Hematopoietic multipotent progenitor cell treated with erythropoietin and hydrocortisone succinate and interleukin-3 and kit ligand, for 6 days (in vitro differentiated cells): Measurements from ENCODE around the gene PET100.

Experiments used
- DNase-seq: peaks from one replicate; pipeline ENCODE4 v3.0.0-alpha.2; 2015

Gene PET100

DNA sequence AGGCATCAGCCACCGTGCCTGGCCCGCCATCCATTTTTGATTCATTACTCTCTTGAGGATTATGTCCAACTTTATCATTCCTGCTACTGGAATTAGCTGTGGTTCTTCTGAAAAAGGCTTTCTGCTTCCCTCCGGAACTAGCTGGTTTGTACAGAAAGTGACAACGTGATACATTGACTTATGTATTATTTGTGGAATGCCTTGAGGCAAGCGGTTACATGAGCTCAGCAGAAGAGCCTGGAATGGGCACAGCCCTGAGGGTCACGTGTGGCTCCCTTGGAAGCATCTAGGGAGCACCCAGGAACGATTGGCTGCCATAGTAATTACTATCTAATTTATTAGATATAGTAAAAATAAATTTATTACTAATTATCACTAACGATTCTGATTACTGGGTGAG lies 24.8 kb downstream of the PET100 start:
- no peak for DNase-seq

DNA sequence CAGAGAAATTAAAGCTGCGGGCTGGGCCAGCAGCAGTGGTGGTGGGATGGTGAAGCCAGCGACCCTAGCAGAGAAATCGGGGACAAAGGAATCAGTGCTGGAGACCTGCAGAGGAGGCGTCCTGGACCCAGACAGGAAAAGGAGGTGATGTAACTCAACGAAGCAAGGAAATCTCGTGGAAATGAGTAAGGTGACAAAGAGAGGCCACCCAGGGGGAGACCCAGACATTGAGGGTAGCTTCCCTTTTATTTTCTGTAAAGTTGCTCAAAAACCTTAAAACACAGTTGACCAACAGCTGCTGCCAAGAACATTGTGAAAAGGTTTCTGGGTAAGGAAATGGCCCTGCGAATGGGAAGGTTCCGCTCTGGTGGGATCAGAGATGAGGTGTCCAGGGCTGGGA lies 26.0 kb downstream of the PET100 start:
- no peak for DNase-seq

DNA sequence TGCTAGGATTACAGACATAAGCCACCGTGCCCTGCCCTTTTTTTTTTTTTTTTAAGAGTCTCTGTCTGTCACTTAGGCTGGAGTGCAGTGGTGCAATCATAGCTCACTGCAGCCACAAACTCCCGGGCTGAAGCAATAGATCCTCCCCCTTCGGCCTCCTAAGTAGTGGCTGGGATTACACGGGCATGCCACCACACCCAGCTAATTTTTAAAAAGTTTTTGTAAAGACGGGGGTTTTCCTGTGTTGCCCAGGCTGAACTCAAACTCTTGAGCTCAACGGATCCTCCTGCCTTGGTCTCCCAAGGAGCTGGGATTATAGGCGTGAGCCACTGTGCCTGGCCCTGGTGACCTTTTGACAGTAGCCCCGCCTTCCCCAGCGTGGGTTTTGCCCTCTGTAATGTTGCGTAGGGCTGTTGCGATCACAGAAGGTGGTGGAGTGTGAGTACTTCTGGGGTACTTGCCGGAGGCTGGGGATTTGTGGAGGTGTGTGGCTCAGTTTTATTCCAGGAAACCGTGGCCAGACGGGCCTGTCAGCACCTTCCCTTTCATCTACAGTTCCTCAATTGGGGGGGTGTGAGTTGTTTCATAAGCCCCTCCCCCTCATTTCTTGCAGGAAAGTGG lies 27.6 kb downstream of the PET100 start:
- peak; percentile 60 for DNase-seq

DNA sequence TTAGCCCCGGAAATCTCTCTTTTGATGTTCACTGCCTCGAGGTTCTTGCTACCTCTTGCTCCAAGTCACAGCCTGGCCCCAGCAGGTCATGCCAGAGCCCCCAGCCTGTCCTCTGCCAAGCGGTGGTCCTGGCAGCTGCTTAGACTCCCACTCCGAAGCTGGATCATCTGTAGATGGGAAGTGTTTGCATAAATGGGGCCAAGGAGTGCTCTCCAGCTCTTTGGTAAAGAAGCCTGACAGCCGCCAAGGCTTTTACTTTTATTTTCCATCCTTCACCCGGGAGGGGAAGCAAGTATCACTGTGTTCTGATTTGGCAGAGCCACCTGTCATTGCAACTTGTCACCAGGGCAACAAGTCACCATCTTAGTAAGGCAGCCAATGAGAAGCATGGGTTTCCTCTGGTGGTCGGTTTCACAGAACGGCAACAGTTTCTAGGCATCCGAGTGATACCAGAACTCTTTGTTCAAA lies 28.7 kb downstream of the PET100 start:
- peak; percentile 23 for DNase-seq

DNA sequence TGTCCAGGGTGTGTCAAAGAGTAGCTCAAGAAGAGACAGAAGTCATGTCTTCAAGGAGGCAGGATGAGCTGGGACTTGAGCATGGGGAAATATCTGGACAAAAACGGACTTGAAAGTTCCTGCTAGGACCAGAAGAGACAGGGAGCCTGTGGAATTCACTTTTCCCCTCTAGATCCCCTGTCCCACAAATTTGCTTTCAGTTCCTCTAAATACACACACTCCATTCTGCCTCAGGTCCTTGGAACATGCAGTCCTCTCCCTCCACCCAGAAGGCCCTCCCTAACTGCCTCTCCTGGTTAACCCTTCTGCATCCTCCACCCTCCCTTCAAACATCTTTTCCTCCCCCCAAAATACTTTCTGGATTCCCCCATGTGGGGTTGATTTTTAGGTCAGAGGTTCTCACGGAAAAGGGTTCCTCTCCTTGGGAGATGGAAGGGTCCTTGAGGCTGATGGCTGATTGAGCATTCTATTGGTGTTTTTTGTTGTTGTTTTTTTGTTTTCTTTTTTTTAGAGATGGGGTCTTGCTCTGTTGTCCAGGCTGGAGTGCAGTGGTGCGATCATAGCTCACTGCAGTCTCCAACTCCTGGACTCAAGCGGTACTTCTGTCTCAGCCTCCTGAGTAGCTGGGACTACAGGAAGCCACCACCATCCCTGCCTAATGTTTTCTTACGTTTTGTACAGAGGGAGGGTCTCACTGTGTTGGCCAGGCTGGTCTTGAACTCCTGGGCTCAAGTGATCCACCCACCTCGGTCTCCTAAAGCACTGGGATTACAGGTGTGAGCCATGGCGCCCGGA lies 32.3 kb downstream of the PET100 start:
- DNase-seq: no peak

DNA sequence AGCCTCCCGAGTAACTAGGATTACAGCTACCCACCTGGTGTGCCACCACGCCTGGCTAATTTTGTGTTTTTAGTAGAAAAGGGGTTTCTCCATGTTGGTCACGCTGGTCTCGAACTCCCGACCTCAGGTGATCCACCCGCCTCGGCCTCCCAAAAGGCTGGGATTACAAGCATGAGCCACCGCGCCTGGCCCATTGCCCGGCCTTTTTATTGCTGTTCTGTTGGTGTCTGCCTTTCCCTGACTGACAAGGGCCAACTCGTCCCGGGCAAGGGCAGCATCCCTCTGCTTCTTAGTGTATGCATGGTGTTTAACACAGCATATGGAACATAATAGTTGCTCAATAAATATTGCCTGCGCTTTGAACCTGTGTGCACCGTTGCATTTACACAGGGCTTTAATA lies 33.1 kb downstream of the PET100 start:
- DNase-seq: no peak

DNA sequence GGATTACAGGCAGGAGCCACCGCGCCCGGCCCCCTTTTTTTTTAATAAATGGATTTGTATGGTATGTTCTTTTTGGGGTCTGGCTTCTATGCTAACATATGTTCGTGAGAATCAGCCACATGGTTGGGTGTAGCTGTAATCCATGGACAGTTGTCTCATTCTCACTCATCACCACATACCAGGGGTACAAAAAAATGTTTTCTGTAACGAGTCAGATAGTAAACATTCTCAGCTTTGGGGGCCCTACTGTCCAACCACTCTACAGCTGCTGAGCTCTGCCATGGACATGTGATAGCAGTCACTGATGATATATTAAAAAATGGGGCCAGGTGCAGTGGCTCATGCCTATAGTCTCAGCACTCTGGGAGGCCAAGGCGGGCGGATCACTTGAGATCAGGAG lies 34.1 kb downstream of the PET100 start:
- no peak for DNase-seq

DNA sequence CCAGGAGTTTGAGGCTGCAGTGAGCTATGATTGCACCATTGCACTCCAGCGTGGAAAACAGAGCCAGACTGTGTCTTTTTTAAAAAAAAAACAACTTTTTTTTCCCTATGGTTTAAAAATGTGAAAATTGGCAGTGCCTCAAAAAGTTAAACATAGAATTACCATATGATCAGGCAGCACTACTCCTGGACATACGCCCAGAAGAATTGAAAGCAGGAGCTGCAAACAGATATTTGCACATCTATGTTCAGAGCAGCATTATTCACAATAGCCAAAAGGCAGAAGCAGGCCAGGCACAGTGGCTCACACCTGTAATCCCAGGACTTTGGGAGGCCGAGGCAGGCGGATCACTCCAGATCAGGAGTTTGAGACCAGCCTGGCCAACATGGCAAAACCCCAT lies 35.5 kb downstream of the PET100 start:
- no peak for DNase-seq

DNA sequence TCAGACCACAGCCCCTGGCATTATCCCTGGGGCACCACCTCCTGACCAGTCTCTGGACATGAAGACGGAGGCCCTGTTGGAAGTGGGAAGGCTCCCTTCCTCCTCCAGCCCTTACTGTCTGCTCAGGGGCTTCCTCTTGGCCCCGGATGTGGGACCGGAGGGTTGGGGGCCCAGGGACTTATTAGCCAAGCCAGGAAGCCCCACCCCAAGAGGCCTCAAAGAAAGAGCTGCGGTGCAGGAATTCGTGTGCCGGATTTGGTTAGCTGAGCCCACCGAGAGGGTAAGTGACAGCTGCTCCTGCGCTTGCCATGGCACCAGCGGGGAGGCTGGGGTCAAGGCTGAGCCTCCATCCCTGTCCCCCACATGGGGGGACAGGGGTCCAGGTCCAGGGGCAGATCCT lies 39.2 kb downstream of the PET100 start, which contains the start of gene RETN:
Gene RETN (plus strand): TSS at position 208 of the 400 bp plus-strand sequence. CDS start 278 bp downstream, outside the sequence.
- no peak for DNase-seq

DNA sequence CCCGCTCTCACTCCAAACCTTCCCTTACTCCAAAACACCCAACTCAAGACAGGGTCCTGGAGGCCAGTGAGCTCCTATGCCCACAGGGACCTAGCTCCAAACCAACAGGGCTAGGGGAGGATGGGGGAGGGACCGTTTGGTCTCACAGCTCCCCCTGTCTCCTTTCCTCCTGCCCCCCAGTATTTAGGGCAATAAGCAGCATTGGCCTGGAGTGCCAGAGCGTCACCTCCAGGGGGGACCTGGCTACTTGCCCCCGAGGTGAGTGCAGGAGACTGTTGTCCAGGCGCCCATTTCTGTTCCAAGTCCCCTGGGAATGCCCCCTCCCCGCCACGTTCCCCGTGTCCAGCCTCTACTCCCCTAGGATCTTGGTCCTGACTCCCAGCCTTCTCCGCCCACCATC lies 40.0 kb downstream of the PET100 start:
- DNase-seq: no peak

DNA sequence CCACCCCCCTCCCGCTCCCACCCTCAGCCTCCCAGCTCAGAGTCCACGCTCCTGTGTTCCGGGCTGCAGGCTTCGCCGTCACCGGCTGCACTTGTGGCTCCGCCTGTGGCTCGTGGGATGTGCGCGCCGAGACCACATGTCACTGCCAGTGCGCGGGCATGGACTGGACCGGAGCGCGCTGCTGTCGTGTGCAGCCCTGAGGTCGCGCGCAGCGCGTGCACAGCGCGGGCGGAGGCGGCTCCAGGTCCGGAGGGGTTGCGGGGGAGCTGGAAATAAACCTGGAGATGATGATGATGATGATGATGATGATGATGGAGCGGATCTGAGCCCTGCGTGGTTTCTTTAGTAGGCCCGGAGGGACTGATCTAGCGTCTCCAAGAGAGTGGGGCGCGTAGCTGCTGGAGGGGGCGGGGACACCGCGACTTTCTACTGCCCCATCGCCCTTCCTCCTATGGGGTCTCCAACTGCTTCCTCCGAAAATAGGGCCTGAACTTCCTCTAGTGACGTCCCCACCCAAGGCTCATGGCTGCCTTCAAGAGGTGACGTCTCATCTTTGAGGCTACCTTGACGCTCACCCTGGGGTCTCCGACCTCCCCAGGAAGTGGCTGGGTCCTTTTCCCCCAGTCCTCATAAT lies 40.7 kb downstream of the PET100 start:
- DNase-seq: peak; percentile 35

DNA sequence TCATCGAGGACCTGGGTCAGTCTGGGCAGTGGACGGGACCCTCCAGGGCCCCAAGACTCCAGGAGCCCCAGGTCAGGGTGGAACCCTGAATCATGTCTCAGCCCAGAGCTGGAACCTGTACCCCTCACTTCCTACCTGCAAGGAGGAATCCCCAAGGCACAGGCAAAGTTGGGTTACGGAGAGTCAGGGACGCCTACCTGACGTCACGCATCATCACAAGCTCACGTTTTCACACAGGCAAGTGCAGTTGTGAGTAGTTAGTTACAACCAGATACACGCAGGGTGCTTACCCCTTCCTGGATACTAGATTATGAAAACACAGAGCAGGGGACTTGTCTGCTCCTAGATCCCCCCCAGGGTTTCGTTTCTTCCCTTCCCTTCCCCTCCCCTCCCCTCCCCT lies 41.2 kb downstream of the PET100 start:
- DNase-seq: no peak

DNA sequence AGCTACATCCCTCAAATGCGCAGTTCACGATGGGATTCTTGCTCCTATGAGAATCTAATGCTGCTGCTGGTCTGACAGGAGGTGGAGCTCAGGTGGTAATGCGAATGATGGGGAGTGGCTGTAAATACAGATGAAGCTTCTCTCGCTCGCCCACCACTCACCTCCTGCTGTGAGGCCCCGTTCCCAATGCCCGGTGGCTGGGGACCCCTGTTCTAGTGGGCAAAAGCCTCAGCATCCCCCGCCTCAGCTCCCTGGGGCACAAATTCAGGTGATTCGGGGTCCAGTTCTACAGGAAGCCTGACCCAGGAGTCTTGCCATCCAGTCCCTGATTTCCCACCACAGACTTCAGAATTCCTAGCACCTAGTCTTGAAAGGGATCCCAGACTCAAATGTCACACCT lies 42.9 kb downstream of the PET100 start:
- no peak for DNase-seq

DNA sequence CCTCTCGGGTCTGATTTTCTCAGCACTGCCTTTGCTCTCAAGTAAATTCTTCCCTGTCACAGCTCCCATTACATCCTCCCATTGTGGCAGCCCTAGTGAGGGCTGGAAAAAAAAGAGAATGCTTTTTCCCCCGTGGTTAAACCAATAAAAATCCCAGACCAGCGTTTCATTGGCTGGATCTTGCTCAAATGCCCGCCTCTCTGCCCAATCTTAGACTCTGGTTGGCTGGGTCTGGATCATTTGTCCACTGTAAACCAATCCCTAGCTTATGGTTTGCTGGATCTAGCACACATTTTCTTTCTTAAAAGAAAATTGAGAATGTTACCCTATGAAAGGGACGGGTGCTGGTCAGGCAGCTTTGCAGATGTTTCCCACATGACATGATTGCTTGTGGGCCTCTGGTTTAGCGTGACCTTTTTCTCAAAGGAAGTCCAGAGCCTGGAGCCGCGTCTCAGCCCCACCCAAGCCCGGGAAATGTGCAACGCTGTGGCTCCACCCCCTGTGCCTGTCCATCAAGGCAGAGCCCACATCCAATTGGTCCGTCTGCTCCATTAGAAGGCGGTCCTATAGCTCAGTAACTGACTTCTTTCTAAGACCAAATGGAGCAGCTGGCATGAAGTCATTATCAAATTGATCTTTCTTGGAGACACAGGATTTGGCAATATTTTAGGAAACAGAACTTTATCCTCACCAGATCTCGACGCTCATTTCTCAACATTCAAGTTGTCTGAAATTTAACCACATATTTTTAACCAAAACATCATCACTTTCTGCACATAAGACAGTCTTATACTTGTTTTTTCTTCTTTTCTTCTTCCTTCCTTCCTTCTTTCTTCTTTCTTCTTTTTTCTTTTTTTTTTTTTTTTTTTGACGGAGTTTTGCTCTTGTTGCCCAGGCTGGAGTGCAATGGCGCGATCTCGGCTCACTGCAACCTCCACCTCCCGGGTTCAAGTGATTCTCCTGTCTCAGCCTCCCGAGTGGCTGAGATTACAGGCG lies 44.7 kb downstream of the PET100 start:
- DNase-seq: peak; percentile 93

DNA sequence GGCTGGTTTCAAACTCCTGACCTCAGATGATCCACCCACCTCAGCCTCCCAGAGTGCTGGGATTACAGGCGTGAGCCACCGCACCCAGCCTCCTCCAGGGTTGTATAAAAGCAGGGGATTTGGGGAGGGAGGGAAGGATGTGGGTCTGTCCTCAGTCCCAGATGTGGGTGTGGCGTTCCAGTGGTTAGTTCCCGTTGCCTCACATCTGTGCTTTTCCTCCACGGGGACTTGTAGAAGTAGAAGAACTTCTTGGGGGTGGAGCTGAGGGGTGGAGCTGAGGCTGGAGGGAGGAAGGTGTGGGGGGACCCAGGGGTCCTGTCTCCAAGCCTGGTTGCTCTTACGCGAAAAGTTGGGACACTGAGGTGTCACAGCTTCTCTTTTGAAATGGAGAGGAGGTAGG lies 46.8 kb downstream of the PET100 start:
- DNase-seq: peak; percentile 61

DNA sequence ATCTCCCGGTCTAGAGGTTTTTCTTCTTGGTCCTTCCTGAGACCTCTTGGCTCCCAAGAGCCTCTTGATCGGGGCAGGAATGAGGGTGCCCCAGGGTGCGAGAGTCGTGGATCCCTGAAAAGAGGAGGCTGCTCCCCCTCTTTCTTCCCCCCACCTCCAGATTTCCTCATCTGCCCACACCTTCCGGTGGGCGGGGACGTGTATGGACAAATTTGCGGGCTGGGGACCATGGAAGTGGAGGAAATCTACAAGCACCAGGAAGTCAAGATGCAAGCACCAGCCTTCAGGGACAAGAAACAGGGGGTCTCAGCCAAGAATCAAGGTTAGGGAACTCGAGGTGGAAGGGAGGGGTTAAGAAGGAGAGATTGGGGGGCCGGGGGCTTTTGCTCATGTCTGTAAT lies 47.3 kb downstream of the PET100 start, which contains the start of gene MCEMP1:
Gene MCEMP1 (plus strand): TSS at position 237 of the 400 bp plus-strand sequence. CDS start 31 bp downstream, at position 268.
- peak; percentile 37 for DNase-seq

DNA sequence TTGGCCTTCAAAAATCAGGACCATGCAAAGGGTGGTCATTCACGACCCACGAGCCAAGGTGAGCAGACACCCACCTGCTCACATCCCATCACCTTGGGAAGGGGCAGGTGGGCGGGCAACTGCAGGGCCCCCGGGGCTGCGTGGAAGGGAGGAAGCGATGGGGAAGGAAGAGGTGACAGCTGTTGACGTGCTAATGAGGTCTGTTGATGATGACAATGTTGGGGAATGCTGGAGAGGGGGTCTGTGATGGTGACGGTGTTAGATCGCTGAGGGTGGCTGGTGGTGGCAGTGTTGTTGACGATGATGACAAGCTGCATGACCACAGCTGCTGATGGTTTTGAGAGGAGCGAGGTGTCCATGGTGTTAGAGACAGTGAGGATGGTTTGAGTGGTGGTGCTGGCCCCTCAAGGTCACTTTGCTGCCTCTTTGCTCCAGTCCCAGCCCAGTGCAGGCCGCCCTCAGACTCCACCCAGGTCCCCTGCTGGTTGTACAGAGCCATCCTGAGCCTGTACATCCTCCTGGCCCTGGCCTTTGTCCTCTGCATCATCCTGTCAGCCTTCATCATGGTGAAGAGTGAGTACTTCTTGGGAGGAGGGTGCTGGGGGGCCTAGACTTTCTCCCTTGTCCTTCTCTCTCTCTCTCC lies 48.2 kb downstream of the PET100 start:
- DNase-seq: peak; percentile 43

DNA sequence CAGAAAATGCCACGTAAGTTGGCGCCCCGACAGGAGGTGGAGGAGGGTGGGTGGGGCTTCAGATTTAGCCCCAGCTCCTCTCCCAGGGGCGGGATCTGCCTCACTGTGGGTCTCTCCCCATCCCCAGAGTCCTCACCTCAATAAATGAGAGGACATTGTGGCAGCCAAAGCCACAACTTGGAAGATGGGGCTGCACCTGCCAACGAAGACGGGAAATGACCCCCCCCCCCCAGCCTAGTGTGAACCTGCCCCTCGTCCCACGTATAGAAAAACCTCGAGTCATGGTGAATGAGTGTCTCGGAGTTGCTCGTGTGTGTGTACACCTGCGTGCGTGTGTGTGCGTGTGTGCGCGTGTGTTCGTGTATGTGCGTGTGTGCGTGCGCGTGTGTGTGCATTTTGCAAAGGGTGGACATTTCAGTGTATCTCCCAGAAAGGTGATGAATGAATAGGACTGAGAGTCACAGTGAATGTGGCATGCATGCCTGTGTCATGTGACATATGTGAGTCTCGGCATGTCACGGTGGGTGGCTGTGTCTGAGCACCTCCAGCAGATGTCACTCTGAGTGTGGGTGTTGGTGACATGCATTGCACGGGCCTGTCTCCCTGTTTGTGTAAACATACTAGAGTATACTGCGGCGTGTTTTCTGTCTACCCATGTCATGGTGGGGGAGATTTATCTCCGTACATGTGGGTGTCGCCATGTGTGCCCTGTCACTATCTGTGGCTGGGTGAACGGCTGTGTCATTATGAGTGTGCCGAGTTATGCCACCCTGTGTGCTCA lies 49.6 kb downstream of the PET100 start:
- peak; percentile 89 for DNase-seq

DNA sequence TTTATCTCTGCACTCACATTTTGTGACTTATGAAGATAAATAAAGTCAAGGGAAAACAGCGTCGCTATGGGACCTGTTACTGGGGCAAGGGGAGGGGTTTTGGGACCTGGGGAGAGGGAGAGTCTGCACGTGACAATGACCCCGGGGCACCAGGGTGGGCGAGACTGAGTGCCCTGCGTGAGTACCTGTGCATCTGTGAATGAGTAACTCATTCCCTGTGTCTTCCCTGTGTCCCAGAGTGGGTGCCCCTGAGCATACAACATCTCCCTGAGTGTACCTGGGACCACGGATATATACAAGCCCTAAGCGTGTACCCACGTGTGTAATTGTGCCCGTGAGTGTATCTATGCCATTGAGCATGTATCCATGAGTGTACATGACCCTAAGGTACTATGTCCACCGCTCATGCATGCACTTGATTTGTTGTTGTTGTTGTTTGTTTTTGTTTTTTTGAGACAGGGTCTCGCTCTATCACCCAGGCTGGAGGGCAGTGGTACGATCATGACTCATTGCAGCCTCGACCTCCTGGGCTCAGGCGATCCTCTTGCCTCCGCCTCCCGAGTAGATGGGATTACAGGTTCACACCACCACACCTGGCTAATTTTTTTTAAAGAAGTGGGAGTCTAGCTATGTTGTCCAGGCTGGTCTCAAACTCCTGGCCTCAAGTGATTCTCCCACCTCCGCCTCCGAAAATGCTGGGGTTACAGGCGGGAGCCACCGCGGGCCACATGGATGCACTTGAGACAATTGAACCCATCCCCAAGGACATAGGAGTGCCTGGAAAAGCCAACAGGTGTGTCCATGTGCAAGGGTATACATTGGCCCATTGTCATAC lies 50.4 kb downstream of the PET100 start:
- DNase-seq: no peak
